Stimulated activated CD8-positive, alpha-beta memory T cell treated with anti-CD3 and anti-CD28 coated beads, Interleukin-15, amount 100 ng/mL, for 48 hours (primary cell): ENCODE results near the gene PGM1.
A peak's percentile ranks its signal among the peaks of the same experiment; 100 is the strongest.
"Not testable (repeated sequence)": the region's sequence is repeated elsewhere in the genome, so short reads cannot be mapped to it uniquely, and the experiment has no call there.

Source experiments
- DNase-seq, 2 donors: peaks; one replicate each; pipeline ENCODE4 v3.0.0-alpha.2; 2020; ENCODE audit warnings: low read depth in 2 of 2

PGM1 gene

DNA sequence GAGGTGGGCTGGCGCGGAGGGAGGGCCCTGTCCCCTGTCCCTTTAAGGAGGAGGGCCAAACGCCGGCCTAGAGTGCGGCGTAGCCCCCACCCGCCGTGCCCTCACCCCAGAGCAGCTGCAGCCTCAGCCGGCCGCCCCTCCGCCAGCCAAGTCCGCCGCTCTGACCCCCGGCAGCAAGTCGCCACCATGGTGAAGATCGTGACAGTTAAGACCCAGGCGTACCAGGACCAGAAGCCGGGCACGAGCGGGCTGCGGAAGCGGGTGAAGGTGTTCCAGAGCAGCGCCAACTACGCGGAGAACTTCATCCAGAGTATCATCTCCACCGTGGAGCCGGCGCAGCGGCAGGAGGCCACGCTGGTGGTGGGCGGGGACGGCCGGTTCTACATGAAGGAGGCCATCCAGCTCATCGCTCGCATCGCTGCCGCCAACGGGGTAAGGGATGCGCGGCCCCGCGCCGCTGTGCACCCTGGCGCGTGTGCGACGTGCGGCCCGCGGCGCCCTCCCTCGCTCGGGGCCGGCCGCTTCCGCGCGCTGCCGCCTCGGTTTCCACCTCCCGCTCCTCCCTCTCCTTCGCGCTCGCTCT is at the start of gene PGM1:
Gene PGM1 (plus strand): TSS at position 109 of the 583 bp plus-strand sequence. CDS start 78 bp downstream, at position 187.
- peak; percentile 63 to 67 for DNase-seq

DNA sequence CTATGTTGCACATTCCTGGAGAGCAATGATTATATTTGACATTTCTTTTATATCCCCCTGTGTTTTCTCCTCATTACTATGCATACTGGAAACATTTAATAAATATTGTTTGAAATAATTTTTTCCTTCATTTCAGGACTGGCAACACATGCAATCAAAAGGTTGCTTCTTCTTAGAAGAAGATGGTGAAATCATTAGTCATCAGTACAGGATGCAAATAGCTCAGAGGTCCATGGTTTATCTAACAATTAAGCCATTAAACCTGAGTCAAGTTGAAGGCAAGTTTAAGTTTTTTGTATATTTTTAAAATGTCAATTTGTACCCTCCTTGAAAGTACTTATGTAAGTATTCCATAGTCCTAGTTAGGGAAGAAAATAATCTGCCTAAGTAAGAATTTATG is 47.4 kb upstream of the PGM1 start:
- no peak for DNase-seq

DNA sequence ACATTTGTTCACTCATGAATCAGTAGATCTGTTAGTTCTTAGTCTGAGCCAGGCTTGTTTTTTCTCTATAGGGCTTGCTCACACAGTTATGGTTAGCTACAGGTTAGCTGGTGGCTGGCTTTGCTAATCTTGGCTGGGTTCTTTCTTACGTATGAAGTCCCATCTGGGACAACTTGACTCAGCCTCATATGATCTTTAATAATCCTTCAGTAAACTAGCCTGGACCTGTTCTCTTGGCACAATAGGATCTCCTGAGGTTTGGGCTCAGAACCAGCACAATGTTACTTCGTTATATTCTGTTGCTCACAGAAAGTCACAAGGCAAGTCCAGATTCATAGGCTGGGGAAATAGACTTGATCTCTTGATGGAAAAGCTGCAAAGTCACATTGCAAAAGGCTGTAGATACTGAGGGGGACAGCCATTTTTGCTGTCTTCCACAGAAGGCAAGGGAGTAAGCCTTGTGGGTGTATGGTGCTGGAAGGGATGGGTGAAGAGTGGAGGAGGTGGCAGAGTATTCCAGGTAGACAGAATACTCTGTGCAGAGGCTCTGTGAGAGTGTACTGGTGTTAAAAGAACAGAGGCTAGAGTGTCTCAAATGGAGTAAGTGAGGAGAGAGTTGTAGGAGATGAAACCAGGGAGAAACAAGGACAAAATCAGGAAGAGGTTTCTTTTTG is 45.5 kb upstream of the PGM1 start:
- DNase-seq: no peak

DNA sequence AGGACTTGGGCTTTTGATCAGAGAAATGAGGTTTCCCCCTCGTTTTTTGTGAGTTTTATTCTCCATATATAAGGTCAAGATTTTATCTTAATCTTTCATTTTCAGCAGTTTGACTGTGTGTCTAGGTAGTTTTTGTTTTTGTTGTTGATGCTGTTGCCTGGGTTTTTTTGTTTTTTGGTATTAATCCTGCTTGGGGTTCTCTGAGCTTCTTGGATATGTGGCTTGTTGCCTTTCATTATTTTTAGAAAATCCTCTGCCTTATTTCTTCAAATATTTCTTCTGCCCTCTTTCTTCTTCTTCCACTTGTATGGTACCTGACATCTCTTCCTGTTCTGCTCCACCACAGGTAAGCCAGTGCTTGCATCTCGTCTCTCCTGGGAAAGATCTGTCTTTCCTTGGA is 44.9 kb upstream of the PGM1 start:
- DNase-seq: no peak

DNA sequence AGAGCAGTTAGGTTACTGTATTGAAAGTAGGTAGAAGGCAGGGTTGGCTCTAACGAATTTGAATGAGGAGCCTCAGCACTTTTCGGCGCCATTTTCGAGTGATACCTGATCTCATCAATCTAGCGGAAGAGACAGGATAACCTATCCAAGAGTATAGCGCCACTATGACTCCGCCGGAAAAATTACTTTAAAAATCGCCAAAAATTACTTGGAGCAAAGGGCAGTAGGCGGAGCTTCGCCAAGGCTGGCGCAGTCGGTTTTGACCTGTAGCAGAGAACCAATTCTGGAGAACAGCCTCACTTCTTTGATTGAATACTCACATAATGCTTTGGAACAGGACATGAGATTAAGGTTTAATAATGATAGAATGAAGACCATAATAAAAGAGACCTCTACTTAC is 44.3 kb upstream of the PGM1 start:
- DNase-seq: no peak

DNA sequence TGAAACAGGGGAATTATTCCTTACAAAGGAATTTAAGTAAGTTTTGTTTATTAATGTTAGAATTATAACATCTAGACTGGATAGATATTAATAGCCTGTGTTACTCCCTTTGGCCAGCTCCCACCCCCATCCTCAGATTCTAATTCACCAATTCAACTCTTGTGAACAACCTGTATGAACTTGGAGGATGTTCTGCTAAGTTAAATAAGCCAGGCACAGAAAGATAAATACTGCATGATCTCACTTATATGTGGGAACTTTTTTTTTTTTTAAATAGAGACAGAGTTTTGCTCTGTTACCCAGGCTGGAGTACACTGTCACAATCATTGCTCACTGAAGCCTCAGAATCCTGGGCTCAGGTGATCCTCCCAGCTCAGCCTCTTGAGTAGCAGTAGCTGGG is 37.7 kb upstream of the PGM1 start:
- no peak for DNase-seq

DNA sequence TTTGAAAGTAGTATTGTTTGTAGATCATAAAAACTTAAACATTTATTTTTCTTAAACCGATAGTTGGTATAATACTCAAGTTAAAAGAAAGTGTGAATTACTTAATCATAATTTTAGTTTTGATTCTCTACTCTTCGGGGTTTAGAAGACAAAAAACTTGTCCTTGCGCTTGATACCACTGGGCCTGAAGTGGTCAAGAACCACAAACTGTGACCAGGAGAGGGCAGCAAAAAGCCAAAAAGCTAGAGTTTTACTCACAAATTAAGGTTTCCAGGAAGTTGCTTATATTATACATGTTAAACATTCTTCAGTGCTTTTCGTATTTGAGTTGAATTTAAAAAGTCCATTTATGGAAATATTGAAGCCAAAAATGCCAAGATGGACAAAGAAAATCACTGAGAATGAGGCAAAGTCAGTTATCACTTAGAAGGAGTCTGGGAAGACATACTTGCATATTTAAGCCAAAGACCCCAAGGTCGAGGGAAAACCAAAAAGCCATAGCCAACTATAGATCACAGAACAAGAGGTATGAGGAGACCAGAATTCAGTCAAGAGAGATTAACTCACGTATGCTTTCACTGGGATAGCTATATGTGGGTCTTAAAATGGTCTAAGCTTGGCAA is 35.7 kb upstream of the PGM1 start:
- peak in 1 of 2 donors; percentile 6 for DNase-seq

DNA sequence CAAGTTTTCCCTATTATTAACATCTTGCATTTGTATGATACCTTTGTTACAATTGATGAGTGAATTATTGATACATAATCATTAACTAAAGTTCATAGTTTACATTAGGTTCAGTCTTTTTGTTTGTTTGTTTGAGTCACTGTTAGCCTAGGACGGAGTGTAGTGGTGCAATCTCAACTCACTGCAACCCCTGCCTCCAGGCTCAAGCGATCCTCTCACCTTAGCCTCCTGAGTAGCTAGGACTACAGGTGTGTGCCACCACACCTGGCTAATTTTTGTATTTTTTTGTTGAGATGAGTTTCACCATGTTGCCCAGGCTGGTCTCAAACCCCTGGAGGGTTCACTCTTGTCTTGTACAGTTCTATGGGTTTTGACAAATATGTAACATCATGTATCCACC is 33.9 kb upstream of the PGM1 start:
- DNase-seq: no peak

DNA sequence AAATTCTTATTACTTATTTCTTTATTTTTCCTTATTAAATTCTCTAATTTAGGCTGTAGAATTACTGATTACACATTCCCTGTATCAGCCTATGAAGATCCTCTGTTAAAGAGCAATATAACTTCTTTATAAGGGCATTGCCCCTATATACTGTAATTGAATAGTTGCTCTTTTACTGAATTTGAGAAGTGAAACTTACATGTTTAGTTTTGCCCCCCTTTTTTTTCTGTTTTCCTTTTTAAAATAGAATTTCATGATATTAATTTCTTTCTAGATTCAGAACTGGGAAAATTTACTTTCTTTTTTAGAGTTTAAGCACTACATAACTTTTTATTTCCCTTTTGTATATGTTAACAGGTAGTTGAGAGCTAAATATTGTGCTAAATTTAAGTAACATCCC is 29.5 kb upstream of the PGM1 start:
- DNase-seq: no peak

DNA sequence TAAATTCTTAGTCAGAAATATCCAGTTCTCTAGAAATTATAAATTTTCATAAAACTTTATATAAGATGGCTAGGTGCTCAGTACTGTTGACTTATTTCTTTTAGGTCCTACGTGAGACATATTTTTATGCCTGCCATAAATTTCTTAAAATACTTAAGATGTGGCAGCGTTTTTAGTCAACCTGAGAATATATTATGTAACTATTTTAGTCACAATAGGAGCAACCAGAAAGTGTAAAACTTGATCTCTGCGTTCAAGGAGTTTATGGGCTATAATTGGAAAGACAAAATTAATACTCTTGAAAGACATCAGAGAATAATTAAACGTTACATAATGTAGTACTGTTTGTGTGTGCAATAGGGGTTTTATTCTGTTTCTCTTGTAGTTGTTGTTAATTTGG is 24.1 kb upstream of the PGM1 start:
- DNase-seq: no peak

DNA sequence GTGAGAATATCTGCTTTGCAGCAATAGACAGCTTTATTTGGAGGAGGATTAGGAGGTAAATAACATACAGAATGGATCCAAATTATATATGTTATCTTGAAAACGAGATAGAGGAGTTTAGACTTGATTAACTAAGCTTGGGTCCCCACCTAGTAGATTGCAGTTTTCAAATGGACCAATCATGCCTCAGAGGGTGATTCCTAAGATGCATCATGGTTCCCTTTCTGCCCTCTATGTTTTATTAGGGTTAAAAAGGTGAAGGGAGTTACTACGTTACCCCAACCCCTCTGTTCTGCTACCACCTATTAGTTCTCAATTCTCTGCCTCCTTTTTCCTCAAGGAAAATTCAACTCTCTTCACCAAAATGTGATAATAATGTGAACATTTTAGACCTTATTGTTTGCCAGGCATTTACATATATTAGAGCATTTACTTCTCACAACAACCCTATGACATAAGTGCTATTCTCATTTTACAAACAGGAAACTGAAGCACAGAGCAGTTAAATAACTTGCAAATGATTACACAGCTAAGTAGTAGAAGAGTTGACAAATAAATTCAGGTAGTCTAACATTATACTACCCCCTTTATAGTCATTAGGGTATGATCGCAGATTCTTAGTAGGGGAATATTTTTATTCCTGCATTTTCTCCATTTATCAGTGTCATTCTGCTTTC is 23.4 kb upstream of the PGM1 start:
- DNase-seq: no peak

DNA sequence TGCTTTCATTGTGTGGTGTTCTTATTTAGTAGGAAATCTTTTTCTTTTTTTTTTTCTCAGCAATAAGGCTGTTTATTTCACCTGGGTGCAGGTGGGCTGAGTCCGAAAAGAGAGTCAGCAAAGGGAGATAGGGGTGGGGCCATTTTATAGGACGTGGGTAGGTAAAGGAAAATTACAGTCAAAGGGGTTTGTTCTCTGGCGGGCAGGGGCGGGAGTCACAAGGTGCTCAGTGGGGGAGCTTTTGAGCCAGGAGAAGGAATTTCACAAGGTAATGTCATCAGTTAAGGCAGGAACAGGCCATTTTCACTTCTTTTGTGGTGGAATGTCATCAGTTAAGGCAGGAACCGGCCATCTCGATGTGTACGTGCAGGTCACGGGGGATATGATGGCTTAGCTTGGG is 20.5 kb upstream of the PGM1 start:
- not testable (repeated sequence) for DNase-seq

DNA sequence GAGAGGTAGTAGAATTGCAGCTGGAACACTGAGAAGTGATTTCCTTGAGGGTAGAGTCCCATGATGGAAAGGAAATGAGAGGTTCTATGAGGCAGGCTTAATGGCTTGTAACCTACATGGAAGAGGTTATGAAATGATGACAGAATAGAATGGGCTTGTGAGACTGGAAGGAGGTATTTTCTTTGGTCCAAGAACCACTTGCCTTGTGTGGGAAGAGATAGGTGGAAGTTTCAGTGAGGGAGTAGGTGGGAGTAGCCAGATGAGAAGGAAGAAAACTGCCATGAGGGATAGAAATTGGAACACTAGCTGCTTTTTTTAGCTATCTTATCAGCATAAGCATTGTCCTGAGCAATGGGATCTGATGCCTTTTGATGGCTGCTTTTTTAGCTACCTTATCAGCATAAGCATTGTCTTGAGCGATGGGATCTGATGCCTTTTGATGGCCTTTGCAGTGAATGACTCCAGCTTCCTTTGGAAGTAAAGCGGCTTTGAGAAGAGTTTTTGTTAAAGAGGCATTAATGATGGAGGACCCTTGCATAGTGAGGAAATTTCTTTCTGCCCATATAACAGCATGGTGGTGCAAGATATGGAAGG is 18.9 kb upstream of the PGM1 start:
- DNase-seq: not testable (repeated sequence)

DNA sequence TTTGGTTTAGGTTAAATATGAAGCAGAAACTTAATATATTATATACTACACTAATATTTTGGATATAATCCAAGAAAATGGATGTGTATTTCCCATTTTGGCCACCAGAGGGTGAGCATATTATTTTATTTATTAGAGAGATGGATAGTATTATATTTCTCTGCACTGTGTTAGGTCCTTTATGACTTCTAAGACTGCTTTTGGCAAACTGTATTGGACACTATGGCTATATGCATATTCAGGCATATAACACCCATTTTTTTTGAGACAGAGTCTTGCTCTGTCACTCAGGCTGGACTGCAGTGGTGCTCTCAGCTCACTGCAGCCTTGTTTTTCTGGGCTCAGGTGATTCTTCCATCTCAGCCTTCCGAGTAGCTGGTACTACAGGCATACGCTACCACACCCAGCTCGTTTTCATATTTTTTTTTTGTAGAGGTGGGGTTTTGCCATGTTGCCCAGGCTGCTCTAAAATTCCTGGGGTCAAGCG is 17.8 kb upstream of the PGM1 start:
- DNase-seq: no peak

DNA sequence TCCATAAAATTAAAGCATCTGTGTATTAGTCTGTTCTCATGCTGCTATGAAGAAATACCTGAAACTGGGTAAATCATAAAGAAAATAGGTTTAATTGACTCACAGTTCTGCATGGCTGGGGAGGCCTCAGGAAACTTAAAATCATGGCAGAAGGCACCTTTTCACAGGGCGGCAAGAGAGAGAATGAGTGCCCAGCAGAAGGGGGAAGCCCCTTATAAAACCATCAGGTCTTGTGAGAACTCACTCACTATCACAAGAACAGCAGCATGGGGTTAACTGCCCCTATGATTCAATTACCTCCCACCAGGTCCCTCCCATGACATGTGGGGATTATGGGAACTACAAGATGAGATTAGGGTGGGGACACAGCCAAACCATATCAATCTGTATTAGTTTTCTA is 6.9 kb upstream of the PGM1 start:
- DNase-seq: not testable (repeated sequence)

DNA sequence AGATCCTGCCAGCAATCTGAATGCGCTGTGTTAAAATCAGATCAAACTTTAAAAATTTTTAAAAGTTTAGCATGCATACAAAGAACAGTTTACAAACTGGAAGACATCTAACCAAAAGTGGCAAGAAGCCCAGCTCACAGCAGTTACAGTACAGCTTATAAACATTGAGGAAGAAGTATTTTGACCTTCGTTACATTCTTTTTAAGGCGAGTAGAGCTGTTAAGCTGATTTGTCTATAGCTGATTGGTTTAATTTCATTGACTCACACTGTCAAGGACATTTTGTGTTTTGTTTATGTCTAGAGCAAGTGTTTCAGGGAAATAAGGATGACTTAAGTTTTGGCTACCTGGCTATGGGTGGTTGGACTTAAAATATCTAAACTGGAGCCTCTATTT is 3.0 kb upstream of the PGM1 start:
- DNase-seq: no peak

DNA sequence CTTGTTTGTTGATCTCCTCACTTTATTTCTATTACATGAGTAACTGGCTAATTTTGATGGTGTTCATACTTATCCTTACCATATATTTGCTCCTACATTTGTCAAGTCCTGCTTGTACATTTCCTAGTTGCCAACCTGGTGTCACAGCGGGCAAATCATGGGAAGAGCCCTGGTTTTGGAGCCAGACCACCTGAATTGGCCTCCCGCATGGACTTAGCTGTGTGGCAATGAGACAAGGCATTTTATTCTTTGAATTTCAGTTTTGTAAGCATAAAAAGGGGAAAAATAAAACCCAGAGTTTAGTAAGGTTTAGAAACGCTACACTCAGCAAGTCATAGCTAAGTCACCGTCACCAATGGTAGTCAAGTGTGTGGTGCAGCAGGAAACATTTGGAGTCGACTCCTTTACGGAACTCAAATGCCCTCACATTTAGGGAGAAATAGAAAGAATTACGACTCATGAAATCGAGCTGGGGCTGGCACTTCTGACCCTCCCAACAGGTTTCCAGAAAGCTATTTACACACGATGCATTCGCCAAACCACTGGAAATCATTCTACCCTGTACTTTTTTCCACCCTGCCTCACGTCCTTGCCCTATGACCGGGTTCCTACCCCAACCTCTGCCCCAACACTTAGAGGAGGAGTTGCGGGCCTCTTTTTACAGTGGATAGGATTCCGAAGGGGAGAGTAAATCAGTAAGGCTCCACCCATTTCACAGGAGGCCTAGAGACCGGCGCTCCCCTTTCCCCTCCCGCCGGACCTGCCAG is 492 bp upstream of the PGM1 start:
- DNase-seq: no peak

DNA sequence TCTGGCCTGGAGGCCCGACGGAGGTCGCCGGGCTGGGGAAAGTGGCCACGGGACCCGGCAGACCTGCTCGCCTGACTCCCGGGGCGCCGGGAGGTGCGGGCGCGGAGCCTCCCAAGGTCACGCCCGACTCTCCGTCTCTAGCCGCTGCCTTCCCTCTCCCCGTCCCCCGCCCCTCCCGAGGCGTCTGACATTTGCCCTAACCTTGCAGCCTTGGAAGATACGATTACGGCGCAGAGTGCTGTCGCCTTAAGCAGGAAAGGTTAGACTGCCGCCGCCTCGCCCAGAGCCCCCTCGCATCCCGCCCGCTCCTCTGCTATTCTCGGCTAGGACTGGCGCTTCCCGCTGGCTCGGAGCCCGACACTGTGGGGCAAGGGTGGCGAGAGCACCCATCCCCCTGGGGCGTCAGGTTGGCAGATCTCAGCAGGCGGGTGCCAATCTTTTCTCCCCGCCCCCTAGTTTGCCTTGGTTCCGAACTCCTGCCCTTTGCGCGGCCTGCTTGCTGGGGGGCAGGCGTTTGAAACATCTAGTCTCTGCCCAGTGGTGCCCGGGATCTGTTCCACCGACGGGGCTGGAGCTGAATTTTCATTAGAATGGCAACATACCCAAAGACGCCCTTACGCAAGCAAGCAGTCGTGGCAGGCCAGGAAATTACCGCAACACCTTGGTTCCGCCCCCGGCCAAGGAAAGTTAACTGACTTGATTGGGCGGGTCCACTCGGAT is 835 bp downstream of the PGM1 start:
- peak; percentile 60 to 65 for DNase-seq

DNA sequence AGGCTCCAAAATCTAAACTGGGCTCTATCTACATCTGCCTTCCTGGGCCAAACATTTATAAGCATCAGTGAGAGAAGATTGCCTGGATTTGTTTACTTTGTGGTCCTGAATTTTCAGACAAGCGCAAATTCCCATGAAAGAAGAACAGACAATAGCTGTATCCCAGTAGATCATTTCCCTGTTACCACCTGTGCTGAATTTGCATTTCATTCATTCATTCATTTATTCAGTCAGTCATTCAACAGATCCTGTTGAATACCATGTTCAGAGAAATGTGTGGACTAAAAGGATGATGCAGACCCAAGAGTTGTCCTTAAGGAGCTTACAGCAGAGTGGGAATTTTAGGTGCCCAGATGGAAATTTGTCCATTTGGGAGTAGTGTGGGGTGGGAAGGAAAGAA is 2.2 kb downstream of the PGM1 start:
- no peak for DNase-seq

DNA sequence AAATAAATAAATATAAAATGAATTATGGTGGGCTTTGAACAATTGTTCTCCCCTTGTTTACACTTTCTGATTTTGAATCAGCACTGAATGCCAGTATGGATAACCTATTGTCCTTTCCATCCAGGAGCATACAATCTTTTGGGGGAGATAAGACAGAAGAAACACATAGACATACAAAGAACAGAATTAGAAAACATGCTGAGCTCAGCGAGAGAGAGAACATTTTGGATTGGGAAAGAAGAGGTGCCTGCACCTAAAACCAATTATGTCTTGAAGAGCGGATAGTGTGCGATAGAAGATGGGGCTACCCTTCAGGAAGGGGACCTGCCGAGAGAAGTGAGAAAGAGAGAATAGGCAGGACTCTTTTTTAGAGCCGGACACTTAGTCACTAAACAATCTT is 6.6 kb downstream of the PGM1 start:
- DNase-seq: no peak

DNA sequence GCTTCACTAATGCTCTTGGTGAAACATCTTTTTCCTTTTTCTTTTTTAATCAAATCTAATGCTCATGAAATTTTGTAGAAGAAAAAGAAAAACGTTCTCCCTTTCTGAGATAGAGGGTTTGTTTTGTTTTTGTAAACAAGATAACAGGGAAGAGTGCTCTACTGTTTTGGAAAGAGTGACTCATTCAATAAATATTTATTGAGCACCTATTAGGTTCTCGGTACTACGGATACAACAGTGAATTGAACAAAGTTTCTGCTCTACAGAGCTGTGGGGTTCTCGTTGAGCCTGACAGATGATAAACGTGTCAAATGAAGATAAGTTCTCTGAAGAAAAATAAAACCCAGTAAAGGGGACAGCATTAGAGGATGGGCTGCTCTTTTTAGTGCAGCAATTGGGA is 7.0 kb downstream of the PGM1 start:
- DNase-seq: no peak
